ENCODE measurements around the gene SLC4A7.
A peak's percentile ranks its signal among the peaks of the same experiment; 100 is the strongest.
"Not testable (repeated sequence)": the region's sequence is repeated elsewhere in the genome, so short reads cannot be mapped to it uniquely, and the experiment has no call there.

SLC4A7 gene

GRCh38 chr3:27487383-27487782 is 3.2 kb upstream of the SLC4A7 start:
- no peak for DNase-seq (ENCODE audit: low read depth in 2 of 2)

- no peak for DNase-seq (ENCODE audit: low read depth in 2 of 2)
Observed at GRCh38 chr3:27486336-27486735, 2.2 kb upstream of the SLC4A7 start.

GRCh38 chr3:27485866-27486265 is 1.7 kb upstream of the SLC4A7 start:
- DNase-seq (ENCODE audit: low read depth in 2 of 2): no peak

GRCh38 chr3:27483117-27484014 is 818 bp downstream of the SLC4A7 start:
- peak in 1 of 2 donors; percentile 9 for DNase-seq (ENCODE audit: low read depth in 2 of 2)

- no peak for DNase-seq (ENCODE audit: low read depth in 2 of 2)
Observed at GRCh38 chr3:27479806-27480543, 4.2 kb downstream of the SLC4A7 start.

- no peak for DNase-seq (ENCODE audit: low read depth in 2 of 2)
Observed at GRCh38 chr3:27471923-27472550, 12.1 kb downstream of the SLC4A7 start.

- DNase-seq (ENCODE audit: low read depth in 2 of 2): no peak
Observed at GRCh38 chr3:27468283-27468886, 15.8 kb downstream of the SLC4A7 start.

- no peak for DNase-seq (ENCODE audit: low read depth in 2 of 2)
Observed at GRCh38 chr3:27467545-27467944, 16.6 kb downstream of the SLC4A7 start.

GRCh38 chr3:27464646-27465045 is 19.5 kb downstream of the SLC4A7 start:
- DNase-seq (ENCODE audit: low read depth in 2 of 2): no peak

GRCh38 chr3:27462228-27462627 is 22.0 kb downstream of the SLC4A7 start:
- no peak for DNase-seq (ENCODE audit: low read depth in 2 of 2)

- no peak for DNase-seq (ENCODE audit: low read depth in 2 of 2)
Observed at GRCh38 chr3:27458929-27459328, 25.3 kb downstream of the SLC4A7 start.

GRCh38 chr3:27456554-27456953 is 27.6 kb downstream of the SLC4A7 start:
- no peak for DNase-seq (ENCODE audit: low read depth in 2 of 2)

- DNase-seq (ENCODE audit: low read depth in 2 of 2): no peak
Observed at GRCh38 chr3:27454914-27455313, 29.3 kb downstream of the SLC4A7 start.

GRCh38 chr3:27454461-27454860 is 29.7 kb downstream of the SLC4A7 start:
- DNase-seq (ENCODE audit: low read depth in 2 of 2): no peak

GRCh38 chr3:27452368-27453090 is 31.7 kb downstream of the SLC4A7 start:
- DNase-seq (ENCODE audit: low read depth in 2 of 2): no peak

GRCh38 chr3:27451842-27452241 is 32.3 kb downstream of the SLC4A7 start:
- DNase-seq (ENCODE audit: low read depth in 2 of 2): no peak

- no peak for DNase-seq (ENCODE audit: low read depth in 2 of 2)
Observed at GRCh38 chr3:27451251-27451650, 32.9 kb downstream of the SLC4A7 start.

- no peak for DNase-seq (ENCODE audit: low read depth in 2 of 2)
Observed at GRCh38 chr3:27449530-27450150, 34.5 kb downstream of the SLC4A7 start.

GRCh38 chr3:27442995-27443394 is 41.2 kb downstream of the SLC4A7 start:
- not testable (repeated sequence) for DNase-seq (ENCODE audit: low read depth in 2 of 2)

- DNase-seq (ENCODE audit: low read depth in 2 of 2): not testable (repeated sequence)
Observed at GRCh38 chr3:27438352-27438751, 45.8 kb downstream of the SLC4A7 start.

GRCh38 chr3:27431116-27431515 is 53.1 kb downstream of the SLC4A7 start:
- no peak for DNase-seq (ENCODE audit: low read depth in 2 of 2)
